Common myeloid progenitor, CD34-positive (primary cell): ENCODE results near the gene ZBTB7C.

Experiments used
- CTCF ChIA-PET: fragments of 350-600 bp; sonication (Branson Sonifier 250); formaldehyde crosslinking; loops from one replicate; lab custom pipeline; 2021; ENCODE audit warnings: antibody characterized with exemption; lab: Charles Lee
- POLR2A ChIA-PET: fragments of 350-600 bp; sonication (Branson Sonifier 250); formaldehyde crosslinking; loops from one replicate; lab custom pipeline; 2021; ENCODE audit warnings: antibody characterized with exemption; lab: Charles Lee
- DNase-seq, 3 donors: peaks; one replicate each; pipeline versions ENCODE4 v3.0.0 to v3.0.0-alpha.2; 2013
- H3K27ac ChIP-seq, 2 experiments: 1 replicate in 1 of 2; 2 replicates in 1 of 2; pipeline ENCODE4 v1.7.0; 2013; ENCODE audit warnings: inconsistent platforms in 2 of 2, low read length in 2 of 2, mild to moderate bottlenecking in 2 of 2, low read depth in 1 of 2, moderate library complexity in 1 of 2; ENCODE audit not compliant: severe bottlenecking in 2 of 2, insufficient read depth in 1 of 2, poor library complexity in 1 of 2
- H3K27me3 ChIP-seq, 5 experiments: replicated peaks in 2 of 5; 1 replicate in 3 of 5; 2 replicates in 2 of 5; pipeline versions ENCODE4 v1.6.1 to v1.7.0; 2013; ENCODE audit warnings: low read length in 4 of 5, mild to moderate bottlenecking in 2 of 5, moderate library complexity in 2 of 5, inconsistent platforms in 1 of 5; ENCODE audit not compliant: insufficient read depth in 5 of 5, control insufficient read depth in 4 of 5
- H3K36me3 ChIP-seq, 4 experiments: 1 replicate in 2 of 4; 2 replicates in 2 of 4; pipeline versions ENCODE4 v1.6.1 to v1.7.0; 2013; ENCODE audit warnings: low read length in 3 of 4, control low read depth in 1 of 4, mild to moderate bottlenecking in 1 of 4; ENCODE audit not compliant: control insufficient read depth in 4 of 4, insufficient read depth in 4 of 4
- H3K4me1 ChIP-seq, 4 experiments: 1 replicate in 3 of 4; 2 replicates in 1 of 4; pipeline versions ENCODE4 v1.6.1 to v1.7.1; 2013; ENCODE audit warnings: low read length in 3 of 4, mild to moderate bottlenecking in 3 of 4, control low read depth in 1 of 4, inconsistent platforms in 1 of 4, moderate library complexity in 1 of 4; ENCODE audit not compliant: control insufficient read depth in 4 of 4, insufficient read depth in 4 of 4; ENCODE audit errors: control extremely low read depth in 1 of 4
- H3K4me3 ChIP-seq, 7 experiments: 1 replicate in 4 of 7; 2 replicates in 3 of 7; pipeline versions ENCODE4 v1.5.1 to v1.7.0; 2013; ENCODE audit warnings: mild to moderate bottlenecking in 7 of 7, low read length in 6 of 7, moderate library complexity in 6 of 7, inconsistent platforms in 2 of 7, low read depth in 2 of 7, control low read depth in 1 of 7; ENCODE audit not compliant: insufficient read depth in 4 of 7, control insufficient read depth in 1 of 7; ENCODE audit errors: extremely low read depth in 1 of 7
- H3K9me3 ChIP-seq, 5 experiments: 1 replicate in 4 of 5; 2 replicates in 1 of 5; pipeline versions ENCODE4 v1.6.1 to v1.7.1; 2013; ENCODE audit warnings: low read length in 4 of 5, mild to moderate bottlenecking in 2 of 5, inconsistent platforms in 1 of 5, low read depth in 1 of 5, moderate library complexity in 1 of 5; ENCODE audit not compliant: control insufficient read depth in 4 of 5, insufficient read depth in 2 of 5; ENCODE audit errors: control extremely low read depth in 1 of 5
- WGBS: methylation state at CpG from one replicate; pipeline ENCODE4 v1.1.5; 2013; ENCODE audit not compliant: insufficient coverage; 5-methylcytosine and 5-hydroxymethylcytosine counted together

ZBTB7C gene

GRCh38 chr18:48376934-48377333 lies 32.2 kb downstream of the ZBTB7C start:
- no peak overlapping the region for H3K27ac ChIP-seq
- peaks cover 7 to 86% (median 34%) of the 10 kb centered on the region in 5 experiments for H3K27me3 ChIP-seq
- H3K4me1 ChIP-seq = peaks cover 0 to 4% (median under 1%) of the 10 kb centered on the region in 4 experiments
- DNase-seq = no peak
- no peaks in the 10 kb centered on the region for H3K36me3 ChIP-seq
- ChIA-PET CTCF (no interaction called here), POLR2A (no interaction called here)
- WGBS = 67% methylated on average over 3 of the region's 3 CpGs
- H3K4me3 ChIP-seq = no peak overlapping the region
- peaks cover 0 to 6% (median 0%) of the 10 kb centered on the region in 5 experiments for H3K9me3 ChIP-seq

GRCh38 chr18:48376406-48376805 lies 32.8 kb downstream of the ZBTB7C start:
- no peaks in the 10 kb centered on the region for H3K36me3 ChIP-seq
- H3K4me1 ChIP-seq = peaks cover 0 to 4% (median under 1%) of the 10 kb centered on the region in 4 experiments
- 40% methylated on average over 4 of the region's 6 CpGs for WGBS
- no peak overlapping the region for H3K4me3 ChIP-seq
- H3K9me3 ChIP-seq = peaks cover 0 to 6% (median 0%) of the 10 kb centered on the region in 5 experiments
- CTCF ChIA-PET = no interaction called here
- peaks cover 2 to 86% (median 31%) of the 10 kb centered on the region in 5 experiments for H3K27me3 ChIP-seq
- POLR2A ChIA-PET = no interaction called here
- no peak for DNase-seq
- no peak overlapping the region for H3K27ac ChIP-seq

- Histone ChIP-seq H3K4me1 (peaks cover 0 to 4% (median under 1%) of the 10 kb centered on the region in 4 experiments), H3K27me3 (peaks cover 2 to 81% (median 30%) of the 10 kb centered on the region in 5 experiments), H3K9me3 (peaks cover 0 to 6% (median 0%) of the 10 kb centered on the region in 5 experiments), H3K4me3 (no peak overlapping the region), H3K27ac (no peak overlapping the region), H3K36me3 (no peaks in the 10 kb centered on the region)
- 62% methylated on average over 4 of the region's 7 CpGs for WGBS
- POLR2A ChIA-PET = no interaction called here
- DNase-seq = peak; percentile 22 to 77 (median 67)
- CTCF ChIA-PET = interaction anchor here (0.9 to 1.1 kb wide), 2 partner anchors 12 to 344 kb away, joined by 3 read pairs; no protein-coding TSS in a partner anchor
Measured at GRCh38 chr18:48375150-48375800, 33.9 kb downstream of the ZBTB7C start.

DNA sequence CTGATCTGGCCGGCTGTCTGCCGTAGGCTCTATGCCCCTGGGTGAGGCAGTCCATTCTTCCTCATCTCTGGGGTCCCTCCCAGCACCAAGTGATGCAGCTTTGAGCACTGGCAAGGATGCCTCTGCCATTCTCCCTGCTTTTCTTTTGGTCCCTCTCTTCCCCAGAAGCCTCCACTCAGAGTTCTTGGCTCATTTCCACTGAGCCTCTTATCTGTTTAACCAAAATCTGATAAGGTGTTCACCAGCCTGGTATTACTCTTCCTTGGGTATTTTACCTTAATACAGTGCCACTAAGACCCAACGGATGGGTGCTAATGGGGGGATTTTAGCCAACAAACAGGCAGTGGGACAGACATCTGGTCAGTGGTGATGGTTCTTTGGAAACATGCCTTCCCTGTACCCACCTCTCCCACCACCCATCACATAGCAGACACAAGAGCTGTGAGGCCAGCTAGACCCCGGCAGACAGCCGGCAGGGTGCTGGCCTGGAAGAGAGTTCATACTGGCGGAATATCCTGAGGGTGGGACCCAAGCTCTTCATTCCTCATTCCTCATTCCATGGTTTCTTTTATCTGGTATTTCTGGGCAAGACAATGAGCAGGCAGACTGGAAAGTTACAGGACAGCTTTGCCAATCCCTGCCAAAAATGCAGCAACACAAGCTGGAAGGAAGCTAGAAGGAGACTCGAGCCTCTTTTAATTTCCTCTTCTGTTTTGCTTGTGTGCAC lies 34.6 kb downstream of the ZBTB7C start:
- peaks cover 0 to 4% (median under 1%) of the 10 kb centered on the region in 4 experiments for H3K4me1 ChIP-seq
- DNase-seq = peak in 1 of 3 donors; percentile 3
- ChIA-PET CTCF (interaction anchor here (0.9 to 1.1 kb wide), 2 partner anchors 11 to 344 kb away, joined by 3 read pairs; no protein-coding TSS in a partner anchor), POLR2A (no interaction called here)
- 67% methylated on average over 7 of the region's 7 CpGs for WGBS
- no peak overlapping the region for H3K27ac ChIP-seq
- no peak overlapping the region for H3K4me3 ChIP-seq
- no peaks in the 10 kb centered on the region for H3K36me3 ChIP-seq
- peaks cover 0 to 11% (median 0%) of the 10 kb centered on the region in 5 experiments for H3K9me3 ChIP-seq
- H3K27me3 ChIP-seq = peaks cover 2 to 80% (median 30%) of the 10 kb centered on the region in 5 experiments

- Histone ChIP-seq H3K9me3 (peaks cover 0 to 8% (median 0%) of the 10 kb centered on the region in 5 experiments), H3K27ac (no peak overlapping the region), H3K27me3 (peaks cover 2 to 67% (median 25%) of the 10 kb centered on the region in 5 experiments), H3K4me3 (no peak overlapping the region), H3K36me3 (no peaks in the 10 kb centered on the region), H3K4me1 (peaks cover 0 to 4% (median under 1%) of the 10 kb centered on the region in 4 experiments)
- no peak for DNase-seq
- POLR2A ChIA-PET = no interaction called here
- 95% methylated on average over 7 of the region's 7 CpGs for WGBS
- CTCF ChIA-PET = no interaction called here
Measured at GRCh38 chr18:48371854-48372602, 37.2 kb downstream of the ZBTB7C start.

DNA sequence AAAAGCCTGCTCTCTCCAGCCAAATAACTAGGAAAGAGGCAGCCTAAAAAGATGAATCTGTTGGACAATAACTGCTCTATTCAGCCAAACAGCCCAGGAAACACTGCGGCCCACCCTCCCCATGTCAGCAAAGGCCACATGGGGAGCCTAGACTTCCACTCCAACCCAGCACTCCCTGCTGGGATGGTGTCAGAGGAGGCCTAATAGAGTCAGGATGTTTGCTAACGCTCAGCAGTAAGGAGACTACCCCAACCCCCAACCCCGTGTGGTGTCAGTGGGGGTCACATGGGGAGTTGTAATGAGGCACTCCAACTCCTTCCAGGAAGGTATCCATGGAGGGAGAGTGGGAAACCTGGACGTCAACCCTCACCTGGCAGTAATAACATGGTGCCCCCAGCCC lies 41.6 kb downstream of the ZBTB7C start:
- Histone ChIP-seq H3K4me1 (no peaks in the 10 kb centered on the region), H3K9me3 (peaks cover 5 to 16% (median 6%) of the 10 kb centered on the region in 5 experiments), H3K27ac (no peak overlapping the region), H3K36me3 (no peaks in the 10 kb centered on the region), H3K4me3 (no peak overlapping the region), H3K27me3 (peaks cover 4 to 51% (median 7%) of the 10 kb centered on the region in 5 experiments)
- no CpG with 5 or more reads among the region's 4 CpGs for WGBS
- CTCF ChIA-PET = no interaction called here
- POLR2A ChIA-PET = no interaction called here
- no peak for DNase-seq
